Keratinocyte (primary cell): ENCODE measurements around the gene PEPD. TPM values are rescaled to one million over a fixed set of nuclear protein-coding genes. Genes with fewer than 3 reads are reported as not detected.

Experiments used
- DNase-seq: peaks from one replicate; pipeline ENCODE4 v3.0.0-alpha.2; 2011; ENCODE audit warnings: low read depth, missing footprints, low spot score
- FAIRE-seq: peaks from 2 replicates; lab custom pipeline; 2011; peaks lifted over from hg19 to GRCh38; lab: Jason Lieb, UNC
- H2AFZ ChIP-seq: 2 replicates; pipeline ENCODE4 v1.6.0; 2012; ENCODE audit warnings: low read length, control low read depth, inconsistent platforms; ENCODE audit not compliant: control insufficient read depth
- H3K27ac ChIP-seq: 2 replicates; pipeline ENCODE4 v1.5.1; 2011; ENCODE audit warnings: low read length; ENCODE audit not compliant: control insufficient read depth, insufficient read depth
- H3K27me3 ChIP-seq: 3 replicates; pipeline ENCODE4 v1.6.0; 2011; ENCODE audit warnings: low read length; ENCODE audit not compliant: control insufficient read depth, insufficient read depth; ENCODE audit errors: extremely low read depth
- H3K36me3 ChIP-seq, 2 experiments: 2 replicates in 1 of 2; 3 replicates in 1 of 2; pipeline ENCODE4 v1.5.1; 2011; ENCODE audit warnings: low read length in 2 of 2, mild to moderate bottlenecking in 1 of 2; ENCODE audit not compliant: control insufficient read depth in 2 of 2, insufficient read depth in 2 of 2; ENCODE audit errors: extremely low read depth in 1 of 2
- H3K4me1 ChIP-seq: 3 replicates; pipeline ENCODE4 v1.5.1; 2011; ENCODE audit warnings: low read length; ENCODE audit not compliant: control insufficient read depth, insufficient read depth; ENCODE audit errors: extremely low read depth
- H3K4me2 ChIP-seq: 3 replicates; pipeline ENCODE4 v1.6.0; 2011; ENCODE audit warnings: low read depth, low read length; ENCODE audit not compliant: control insufficient read depth, insufficient read depth; ENCODE audit errors: extremely low read depth
- H3K4me3 ChIP-seq, 3 experiments: fragments of 200-600 bp in 1 of 3; sonication (generic) in 1 of 3; 2 replicates in 2 of 3; 3 replicates in 1 of 3; pipeline ENCODE4 v1.5.1; 2011 to 2016; ENCODE audit warnings: low read length in 3 of 3, mild to moderate bottlenecking in 3 of 3, control low read depth in 2 of 3, inconsistent platforms in 1 of 3, low read depth in 1 of 3, mixed read lengths in 1 of 3, mixed run types in 1 of 3, moderate library complexity in 1 of 3; ENCODE audit not compliant: control insufficient read depth in 2 of 3, insufficient read depth in 2 of 3; ENCODE audit errors: extremely low read depth in 1 of 3
- H3K79me2 ChIP-seq: 2 replicates; pipeline ENCODE4 v1.6.0; 2012; ENCODE audit warnings: low read length; ENCODE audit not compliant: control insufficient read depth, insufficient read depth
- H3K9ac ChIP-seq: 3 replicates; pipeline ENCODE4 v1.6.0; 2011; ENCODE audit warnings: low read length; ENCODE audit not compliant: control insufficient read depth, insufficient read depth; ENCODE audit errors: extremely low read depth
- H3K9me1 ChIP-seq: 3 replicates; pipeline ENCODE4 v1.6.0; 2011; ENCODE audit warnings: low read length; ENCODE audit not compliant: control insufficient read depth, insufficient read depth; ENCODE audit errors: extremely low read depth
- H3K9me3 ChIP-seq: 2 replicates; pipeline ENCODE4 v1.5.1; 2012; ENCODE audit warnings: low read depth, low read length; ENCODE audit not compliant: control insufficient read depth
- H4K20me1 ChIP-seq: 3 replicates; pipeline ENCODE4 v1.6.0; 2011; ENCODE audit warnings: low read length; ENCODE audit not compliant: control insufficient read depth, insufficient read depth; ENCODE audit errors: extremely low read depth
- CTCF ChIP-seq, 3 experiments: IDR thresholded peaks in 1 of 3; conservative IDR thresholded peaks in 1 of 3; optimal IDR thresholded peaks in 1 of 3; 2 replicates in 2 of 3; 3 replicates in 1 of 3; pipeline versions ENCODE3 to v1.5.1; 2011; ENCODE audit warnings: low read length in 3 of 3, mild to moderate bottlenecking in 3 of 3, moderate library complexity in 2 of 3, control low read depth in 1 of 3, inconsistent platforms in 1 of 3; ENCODE audit not compliant: insufficient read depth in 2 of 3; ENCODE audit errors: extremely low read depth in 1 of 3
- EZH2 ChIP-seq: IDR thresholded peaks from one replicate; pipeline ENCODE4 v1.6.1; 2012; ENCODE audit warnings: inconsistent platforms, mild to moderate bottlenecking, low read length, moderate library complexity
- dilution Hi-C: fragments of 300-500 bp; cut with MboI; formaldehyde crosslinking; loops from one replicate; pipeline ENCODE4 v1.7.0; 2020; ENCODE audit warnings: low sequenced_read_pairs; ENCODE audit not compliant: extremely low pct_ligation_motif_present
- polyA plus RNA-seq, 5 experiments: library from polyadenylated mRNA; depleted of rRNA in 3 of 5; stranded (reverse) in 3 of 5; stranded (forward) in 1 of 5; unstranded in 1 of 5; fragments of >200 nt; gene quantifications; 1 replicate in 1 of 5; 2 replicates in 3 of 5; 3 replicates in 1 of 5; pipeline versions ENCODE4 v1.2.1 to v1.2.3, GENCODE V29; 2011 to 2012; ENCODE audit warnings: missing spikeins in 2 of 5, low read depth in 1 of 5, low replicate concordance in 1 of 5

PEPD gene
- polyA plus RNA-seq, 1 donor (not counting 4 experiments of a cell fraction or from before 2014, with no cell fraction given), result 36.9 TPM

GRCh38 chr19:33382982-33383381, 138.6 kb downstream of the PEPD start:
- Histone ChIP-seq H3K4me3 (no peak overlapping the region), H4K20me1 (peaks cover 37% of the 10 kb centered on the region), H3K4me1 (peaks cover 9% of the 10 kb centered on the region), H3K9me3 (no peaks in the 10 kb centered on the region), H3K79me2 (peaks cover 77% of the 10 kb centered on the region), H3K9me1 (peaks cover 5% of the 10 kb centered on the region), H3K27me3 (no peaks in the 10 kb centered on the region), H2AFZ (no peak overlapping the region), H3K27ac (no peak overlapping the region), H3K4me2 (no peak overlapping the region), H3K9ac (no peak overlapping the region), H3K36me3 (peaks cover 1 to 29% of the 10 kb centered on the region in 2 experiments)
- no peak for TF ChIP-seq EZH2
- DNase-seq (no peak), FAIRE-seq (no peak)
- dilution Hi-C loops, result no loop called here

GRCh38 chr19:33382006-33382405, 139.6 kb downstream of the PEPD start:
- DNase-seq (no peak), FAIRE-seq (no peak)
- Histone ChIP-seq H2AFZ (no peak overlapping the region), H3K4me2 (no peak overlapping the region), H3K9me3 (no peaks in the 10 kb centered on the region), H3K27me3 (no peaks in the 10 kb centered on the region), H3K9me1 (peaks cover 7% of the 10 kb centered on the region), H3K4me1 (peaks cover 19% of the 10 kb centered on the region), H3K79me2 (peaks cover 85% of the 10 kb centered on the region), H3K4me3 (no peak overlapping the region), H3K27ac (no peak overlapping the region), H4K20me1 (peaks cover 38% of the 10 kb centered on the region), H3K9ac (no peak overlapping the region), H3K36me3 (peaks cover 0 to 33% of the 10 kb centered on the region in 2 experiments)
- dilution Hi-C loops, result no loop called here
- TF ChIP-seq CTCF (optimal IDR thresholded peaks at IDR 0.05 in 1 of 3, IDR thresholded peaks at IDR 0.05 in 1 of 3, conservative IDR thresholded peaks at IDR 0.05 in 1 of 3; ENCODE audit: extremely low read depth in 1 of 3, insufficient read depth in 2 of 3, low read length in 3 of 3) (no peak), EZH2 (no peak)

GRCh38 chr19:33381101-33381500, 140.5 kb downstream of the PEPD start:
- H4K20me1 ChIP-seq, result peaks cover 38% of the 10 kb centered on the region
- peaks cover 7% of the 10 kb centered on the region for H3K9me1 ChIP-seq
- no peak overlapping the region for H3K9ac ChIP-seq
- FAIRE-seq, result no peak
- H3K27me3 ChIP-seq, result no peaks in the 10 kb centered on the region
- peaks cover 28% of the 10 kb centered on the region for H3K4me1 ChIP-seq
- peaks cover 0 to 33% of the 10 kb centered on the region in 2 experiments for H3K36me3 ChIP-seq
- H2AFZ ChIP-seq, result no peak overlapping the region
- no peak overlapping the region for H3K27ac ChIP-seq
- dilution Hi-C loops, result no loop called here
- DNase-seq, result no peak
- H3K79me2 ChIP-seq, result peaks cover 85% of the 10 kb centered on the region
- no peaks in the 10 kb centered on the region for H3K9me3 ChIP-seq
- no peak overlapping the region for H3K4me3 ChIP-seq
- TF ChIP-seq CTCF (optimal IDR thresholded peaks at IDR 0.05 in 1 of 3, IDR thresholded peaks at IDR 0.05 in 1 of 3, conservative IDR thresholded peaks at IDR 0.05 in 1 of 3; ENCODE audit: extremely low read depth in 1 of 3, insufficient read depth in 2 of 3, low read length in 3 of 3) (no peak), EZH2 (no peak)
- no peak overlapping the region for H3K4me2 ChIP-seq
